Natural killer cell (primary cell): Measurements from ENCODE around the gene FAM3B. TPM values are rescaled to one million over a fixed set of nuclear protein-coding genes. Genes with fewer than 3 reads are reported as not detected.
A peak's percentile ranks its signal among the peaks of the same experiment; 100 is the strongest.

Source experiments
- ATAC-seq, 3 donors: fragments of 150-1000 bp in 2 of 3; fragments of 200-7000 bp in 1 of 3; cut with Tn5 transposase; 1 replicate in 1 of 3; 2 replicates in 2 of 3; pipeline ENCODE4 v1.10.0; 2021; ENCODE audit warnings: mild to moderate bottlenecking in 2 of 3, moderate library complexity in 2 of 3
- DNase-seq, 2 donors: peaks; one replicate each; pipeline versions ENCODE4 v3.0.0 to v3.0.0-alpha.2; 2013 to 2021; ENCODE audit warnings: mixed read lengths in 1 of 2
- H3K27ac ChIP-seq: one replicate; pipeline ENCODE4 v1.5.1; 2013; ENCODE audit warnings: mild to moderate bottlenecking, low read length
- H3K27me3 ChIP-seq: one replicate; pipeline ENCODE4 v1.6.1; 2013; ENCODE audit warnings: low read length; ENCODE audit not compliant: control insufficient read depth, insufficient read depth
- H3K36me3 ChIP-seq: one replicate; pipeline ENCODE4 v1.6.1; 2013; ENCODE audit warnings: low read length; ENCODE audit not compliant: control insufficient read depth, insufficient read depth
- H3K4me1 ChIP-seq: one replicate; pipeline ENCODE4 v1.6.1; 2013; ENCODE audit warnings: low read length; ENCODE audit not compliant: control insufficient read depth, insufficient read depth
- H3K4me3 ChIP-seq: one replicate; pipeline ENCODE4 v1.5.1; 2013; ENCODE audit warnings: low read length
- H3K9me3 ChIP-seq: one replicate; pipeline ENCODE4 v1.6.1; 2013; ENCODE audit warnings: low read length; ENCODE audit not compliant: control insufficient read depth, insufficient read depth
- H3K27ac Mint-ChIP-seq, 2 donors: one replicate each; pipeline ENCODE4 v1.8.0; 2022; ENCODE audit warnings: mild to moderate bottlenecking in 2 of 2, mixed read lengths in 2 of 2, moderate library complexity in 1 of 2
- H3K27me3 Mint-ChIP-seq, 2 donors: one replicate each; pipeline ENCODE4 v1.8.0; 2022; ENCODE audit warnings: low read depth in 2 of 2, mixed read lengths in 2 of 2
- H3K36me3 Mint-ChIP-seq: one replicate; pipeline ENCODE4 v1.8.0; 2022; ENCODE audit warnings: mixed read lengths
- H3K4me1 Mint-ChIP-seq, 2 donors: one replicate each; pipeline ENCODE4 v1.8.0; 2022; ENCODE audit warnings: mixed read lengths in 2 of 2
- H3K4me3 Mint-ChIP-seq: one replicate; pipeline ENCODE4 v1.8.0; 2022; ENCODE audit warnings: mild to moderate bottlenecking, moderate library complexity, mixed read lengths
- H3K9me3 Mint-ChIP-seq, 2 donors: one replicate each; pipeline ENCODE4 v1.8.0; 2022; ENCODE audit warnings: mixed read lengths in 2 of 2
- WGBS: methylation state at CpG from one replicate; pipeline ENCODE4 v1.1.7; 2013; ENCODE audit warnings: missing lambda C conversion rate; ENCODE audit not compliant: insufficient coverage; 5-methylcytosine and 5-hydroxymethylcytosine counted together
- intact Hi-C: fragments of 100-400 bp; cut with micrococcal nuclease; formaldehyde crosslinking; loops from one replicate; pipeline ENCODE4 v1.14.2; 2022
- total RNA-seq, 4 donors: library from RNA; stranded (reverse); fragments of 120-200 nt in 1 of 4; gene quantifications; one replicate each; pipeline versions ENCODE4 v1.2.3 to v1.2.4, GENCODE V29; 2013 to 2022
- TF ChIP-seq, protein P1 (sequence below): fragments of 200-600 bp; IDR thresholded peaks from one replicate; pipeline ENCODE4 v1.8.0; 2022; ENCODE audit warnings: antibody characterized with exemption

FAM3B gene
- total RNA-seq, 3 donors from 2014 or later (not counting 1 experiment from before 2014, with no cell fraction given): 0.48 TPM; not detected in 2

DNA sequence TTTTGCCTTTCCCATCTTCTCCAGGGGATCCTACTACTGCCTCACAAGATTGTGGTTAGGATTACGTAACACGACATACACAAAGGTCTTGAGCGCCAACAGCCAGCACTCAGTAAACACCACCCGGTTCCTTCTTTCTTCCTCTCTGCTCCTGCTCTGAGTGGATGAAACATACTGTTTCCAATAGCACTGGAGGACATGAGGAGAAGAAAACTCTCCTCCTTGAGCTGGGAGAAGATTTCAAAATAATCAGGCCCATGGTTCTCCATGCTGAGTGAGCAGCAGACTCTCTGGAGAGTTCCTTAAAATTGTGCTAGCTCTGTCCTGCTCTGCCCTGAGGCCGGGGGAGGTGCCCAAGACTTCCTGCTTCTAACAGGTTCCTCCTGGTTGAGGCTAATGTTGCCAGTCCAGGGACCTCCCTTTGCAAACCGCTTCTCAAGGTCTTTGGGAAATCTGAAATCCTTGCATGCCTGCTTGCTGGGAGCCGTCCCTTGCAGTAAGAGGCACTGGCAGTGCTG lies 80.0 kb downstream of the FAM3B start:
- peak in 1 of 3 donors; percentile 50 for ATAC-seq
- H3K4me1 ChIP-seq: peaks cover 3% of the 10 kb centered on the region
- TF ChIP-seq, protein P1, sequence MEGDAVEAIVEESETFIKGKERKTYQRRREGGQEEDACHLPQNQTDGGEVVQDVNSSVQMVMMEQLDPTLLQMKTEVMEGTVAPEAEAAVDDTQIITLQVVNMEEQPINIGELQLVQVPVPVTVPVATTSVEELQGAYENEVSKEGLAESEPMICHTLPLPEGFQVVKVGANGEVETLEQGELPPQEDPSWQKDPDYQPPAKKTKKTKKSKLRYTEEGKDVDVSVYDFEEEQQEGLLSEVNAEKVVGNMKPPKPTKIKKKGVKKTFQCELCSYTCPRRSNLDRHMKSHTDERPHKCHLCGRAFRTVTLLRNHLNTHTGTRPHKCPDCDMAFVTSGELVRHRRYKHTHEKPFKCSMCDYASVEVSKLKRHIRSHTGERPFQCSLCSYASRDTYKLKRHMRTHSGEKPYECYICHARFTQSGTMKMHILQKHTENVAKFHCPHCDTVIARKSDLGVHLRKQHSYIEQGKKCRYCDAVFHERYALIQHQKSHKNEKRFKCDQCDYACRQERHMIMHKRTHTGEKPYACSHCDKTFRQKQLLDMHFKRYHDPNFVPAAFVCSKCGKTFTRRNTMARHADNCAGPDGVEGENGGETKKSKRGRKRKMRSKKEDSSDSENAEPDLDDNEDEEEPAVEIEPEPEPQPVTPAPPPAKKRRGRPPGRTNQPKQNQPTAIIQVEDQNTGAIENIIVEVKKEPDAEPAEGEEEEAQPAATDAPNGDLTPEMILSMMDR: no peak
- H3K27ac ChIP-seq: no peak overlapping the region
- no peaks in the 10 kb centered on the region for H3K9me3 ChIP-seq
- Mint-ChIP-seq H3K36me3 (peaks cover 12% of the 10 kb centered on the region), H3K9me3 (no peaks in the 10 kb centered on the region), H3K4me1 (no peaks in the 10 kb centered on the region), H3K4me3 (no peak overlapping the region), H3K27me3 (no peaks in the 10 kb centered on the region), H3K27ac (no peak overlapping the region)
- no peak for DNase-seq
- no peak overlapping the region for H3K4me3 ChIP-seq
- peaks cover 19% of the 10 kb centered on the region for H3K36me3 ChIP-seq
- intact Hi-C loops: no loop called here
- WGBS: 51% methylated on average over 6 of the region's 7 CpGs
- H3K27me3 ChIP-seq: no peaks in the 10 kb centered on the region

DNA sequence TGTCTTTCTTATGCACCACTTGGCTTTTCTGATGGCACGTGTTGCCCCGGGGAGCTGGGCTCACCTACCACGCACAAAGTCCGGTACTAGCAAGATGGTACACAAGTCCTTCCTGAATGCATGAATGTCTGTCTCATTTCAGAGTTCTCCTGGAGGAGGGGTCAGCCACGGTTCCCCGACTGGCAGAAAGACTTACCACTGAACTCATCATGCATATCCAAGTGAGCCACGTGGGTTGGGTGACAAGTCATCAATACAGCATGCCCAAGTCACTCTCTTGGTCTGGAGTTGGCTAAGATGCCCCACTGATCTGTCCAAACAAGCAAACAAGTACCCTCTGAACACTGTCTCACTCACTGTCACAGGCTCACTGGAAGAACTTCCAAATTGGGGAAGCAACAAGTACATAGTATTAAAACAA lies 80.9 kb downstream of the FAM3B start:
- DNase-seq (no peak), ATAC-seq (no peak)
- no peaks in the 10 kb centered on the region for H3K4me1 Mint-ChIP-seq
- peaks cover 3% of the 10 kb centered on the region for H3K4me1 ChIP-seq
- TF ChIP-seq, protein P1: no peak
- no peaks in the 10 kb centered on the region for H3K9me3 ChIP-seq
- no peaks in the 10 kb centered on the region for H3K9me3 Mint-ChIP-seq
- H3K27me3 ChIP-seq: no peaks in the 10 kb centered on the region
- H3K27ac Mint-ChIP-seq: no peak overlapping the region
- intact Hi-C loops: no loop called here
- no peak overlapping the region for H3K4me3 ChIP-seq
- no peak overlapping the region for H3K27ac ChIP-seq
- H3K36me3 ChIP-seq: peaks cover 27% of the 10 kb centered on the region
- WGBS: 89% methylated on average over 7 of the region's 7 CpGs
- no peaks in the 10 kb centered on the region for H3K27me3 Mint-ChIP-seq
- H3K36me3 Mint-ChIP-seq: peaks cover 12% of the 10 kb centered on the region
- no peak overlapping the region for H3K4me3 Mint-ChIP-seq

DNA sequence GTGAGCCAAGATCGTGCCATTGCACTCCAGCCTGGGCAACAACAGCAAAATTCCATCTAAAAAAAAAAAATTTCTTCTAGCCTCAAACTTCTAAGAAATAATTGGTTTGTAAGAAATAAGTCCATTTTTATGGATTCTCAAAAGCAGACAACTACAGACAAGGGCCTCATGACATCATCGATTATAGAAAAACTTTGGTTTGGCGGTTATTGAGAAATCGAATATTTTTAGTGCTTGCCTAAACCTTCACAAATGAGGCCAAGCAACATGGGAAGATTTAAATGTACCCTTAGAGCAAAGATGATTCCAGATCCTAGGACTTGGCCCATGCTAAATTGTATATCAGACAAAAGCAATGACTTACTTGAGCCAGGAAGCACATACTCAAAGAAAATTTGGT lies 81.7 kb downstream of the FAM3B start:
- no peaks in the 10 kb centered on the region for H3K27me3 Mint-ChIP-seq
- TF ChIP-seq, protein P1: no peak
- H3K4me3 ChIP-seq: no peak overlapping the region
- no peak overlapping the region for H3K4me3 Mint-ChIP-seq
- no peaks in the 10 kb centered on the region for H3K9me3 ChIP-seq
- DNase-seq (no peak), ATAC-seq (no peak)
- no peaks in the 10 kb centered on the region for H3K4me1 Mint-ChIP-seq
- H3K36me3 ChIP-seq: peaks cover 31% of the 10 kb centered on the region
- H3K4me1 ChIP-seq: peaks cover 3% of the 10 kb centered on the region
- peaks cover 18% of the 10 kb centered on the region for H3K36me3 Mint-ChIP-seq
- intact Hi-C loops: no loop called here
- no peaks in the 10 kb centered on the region for H3K9me3 Mint-ChIP-seq
- no peaks in the 10 kb centered on the region for H3K27me3 ChIP-seq
- WGBS: 98% methylated on average over 3 of the region's 4 CpGs
- no peak overlapping the region for H3K27ac ChIP-seq
- no peak overlapping the region for H3K27ac Mint-ChIP-seq

DNA sequence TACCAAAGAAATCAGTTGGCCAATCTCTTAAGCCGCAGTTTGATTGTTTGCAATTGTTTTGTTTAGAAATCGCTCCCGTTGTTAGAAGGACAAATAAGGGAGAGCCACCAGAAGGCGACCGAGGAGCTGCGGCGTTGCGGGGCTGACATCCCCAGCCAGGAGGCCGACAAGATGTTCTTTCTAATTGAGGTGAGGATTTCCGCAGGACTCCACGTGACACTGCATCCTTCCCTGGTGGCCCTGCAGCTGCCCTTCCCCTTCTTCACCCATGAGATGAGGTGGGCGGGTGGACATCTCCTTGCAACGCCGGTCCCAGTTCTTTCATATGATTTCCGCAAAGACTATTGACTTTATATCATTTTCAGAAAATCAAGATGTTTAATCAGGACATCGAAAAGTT lies 82.2 kb downstream of the FAM3B start:
- H3K9me3 Mint-ChIP-seq: no peaks in the 10 kb centered on the region
- DNase-seq (no peak), ATAC-seq (no peak)
- no peak overlapping the region for H3K27ac ChIP-seq
- no peaks in the 10 kb centered on the region for H3K4me1 Mint-ChIP-seq
- WGBS: 97% methylated on average over 15 of the region's 16 CpGs
- H3K4me3 ChIP-seq: no peak overlapping the region
- no peaks in the 10 kb centered on the region for H3K27me3 ChIP-seq
- no peaks in the 10 kb centered on the region for H3K27me3 Mint-ChIP-seq
- TF ChIP-seq, protein P1: no peak
- intact Hi-C loops: no loop called here
- H3K36me3 Mint-ChIP-seq: peaks cover 22% of the 10 kb centered on the region
- H3K9me3 ChIP-seq: no peaks in the 10 kb centered on the region
- peaks cover 34% of the 10 kb centered on the region for H3K36me3 ChIP-seq
- no peak overlapping the region for H3K27ac Mint-ChIP-seq
- H3K4me3 Mint-ChIP-seq: no peak overlapping the region
- H3K4me1 ChIP-seq: peaks cover 3% of the 10 kb centered on the region
